GM13976 (cell line): ENCODE data around the gene PHACTR1.

Experiments used
- DNase-seq: peaks from one replicate; pipeline ENCODE4 v3.0.0; 2012; ENCODE audit warnings: low spot score
- CTCF ChIP-seq: IDR thresholded peaks from 2 replicates; pipeline ENCODE4 v1.5.1; 2012; ENCODE audit warnings: borderline replicate concordance, mild to moderate bottlenecking; ENCODE audit not compliant: insufficient read depth; ENCODE audit errors: extremely low read depth, missing control alignments, control extremely low read depth
- in situ Hi-C: fragments of 300-500 bp; cut with MboI; formaldehyde crosslinking; loops from one replicate; pipeline ENCODE4 v1.12.0; 2022; ENCODE audit warnings: low sequenced_read_pairs, mixed read lengths, inconsistent platforms; ENCODE audit not compliant: unreplicated experiment

The PHACTR1 gene

GRCh38 chr6:13142611-13143010, 426.0 kb downstream of the PHACTR1 start:
- in situ Hi-C loops: no loop called here
- TF ChIP-seq CTCF: no peak
- no peak for DNase-seq

GRCh38 chr6:13146442-13146841, 429.9 kb downstream of the PHACTR1 start:
- no peak for DNase-seq
- in situ Hi-C loops: no loop called here
- TF ChIP-seq CTCF: no peak

GRCh38 chr6:13147376-13147775, 430.8 kb downstream of the PHACTR1 start:
- no peak for DNase-seq
- in situ Hi-C loops: no loop called here
- no peak for TF ChIP-seq CTCF

GRCh38 chr6:13147782-13148181, 431.2 kb downstream of the PHACTR1 start:
- no peak for TF ChIP-seq CTCF
- DNase-seq: no peak
- in situ Hi-C loops: no loop called here

GRCh38 chr6:13152764-13153163, 436.2 kb downstream of the PHACTR1 start:
- no peak for TF ChIP-seq CTCF
- no peak for DNase-seq
- in situ Hi-C loops: no loop called here

GRCh38 chr6:13156381-13156780, 439.8 kb downstream of the PHACTR1 start:
- no peak for DNase-seq
- no peak for TF ChIP-seq CTCF
- in situ Hi-C loops: no loop called here

- TF ChIP-seq CTCF: no peak
- in situ Hi-C loops: no loop called here
These were observed 440.7 kb downstream of the PHACTR1 start for GRCh38 chr6:13157293-13157692.

More at GRCh38 chr6:13157293-13157692, 440.7 kb downstream of the PHACTR1 start:
- no peak for DNase-seq
